RWPE2 (cell line): ENCODE measurements around the gene ATF3.

Experiments used
- ATAC-seq: fragments of 200-7000 bp; cut with Tn5 transposase; 3 replicates; pipeline ENCODE4 v1.9.1; 2021; ENCODE audit warnings: low read depth
- DNase-seq: peaks from one replicate; pipeline ENCODE4 v3.0.0-alpha.2; 2020; ENCODE audit warnings: low spot score
- H3K27ac ChIP-seq: fragments of 450-650 bp; 2 replicates; pipeline ENCODE4 v1.5.1; 2017; ENCODE audit warnings: mild to moderate bottlenecking; ENCODE audit not compliant: poor library complexity, severe bottlenecking
- H3K27me3 ChIP-seq: fragments of 250-450 bp; sonication (Bioruptor Pico); 2 replicates; pipeline ENCODE4 v1.5.1; 2021; ENCODE audit warnings: mild to moderate bottlenecking, moderate library complexity; ENCODE audit not compliant: insufficient read depth, poor library complexity, severe bottlenecking
- H3K36me3 ChIP-seq: fragments of 250-450 bp; sonication (Bioruptor Pico); 2 replicates; pipeline ENCODE4 v1.5.1; 2020; ENCODE audit warnings: low read depth, mild to moderate bottlenecking, moderate library complexity
- H3K4me1 ChIP-seq: fragments of 250-450 bp; sonication (Bioruptor Pico); 2 replicates; pipeline ENCODE4 v1.5.1; 2021; ENCODE audit warnings: mild to moderate bottlenecking, moderate library complexity; ENCODE audit not compliant: insufficient read depth, poor library complexity, severe bottlenecking
- H3K4me3 ChIP-seq: fragments of 250-450 bp; sonication (Bioruptor Pico); 2 replicates; pipeline ENCODE4 v1.5.1; 2021; ENCODE audit warnings: mild to moderate bottlenecking, moderate library complexity; ENCODE audit not compliant: severe bottlenecking
- H3K9me3 ChIP-seq: fragments of 250-450 bp; sonication (Bioruptor Pico); 2 replicates; pipeline ENCODE4 v1.5.1; 2021; ENCODE audit warnings: mild to moderate bottlenecking, moderate library complexity; ENCODE audit not compliant: severe bottlenecking
- CTCF ChIP-seq: fragments of 450-650 bp; IDR thresholded peaks from one replicate; pipeline ENCODE4 v1.5.1; 2017; ENCODE audit warnings: mild to moderate bottlenecking, moderate library complexity; ENCODE audit not compliant: poor library complexity, severe bottlenecking

Gene ATF3

DNA sequence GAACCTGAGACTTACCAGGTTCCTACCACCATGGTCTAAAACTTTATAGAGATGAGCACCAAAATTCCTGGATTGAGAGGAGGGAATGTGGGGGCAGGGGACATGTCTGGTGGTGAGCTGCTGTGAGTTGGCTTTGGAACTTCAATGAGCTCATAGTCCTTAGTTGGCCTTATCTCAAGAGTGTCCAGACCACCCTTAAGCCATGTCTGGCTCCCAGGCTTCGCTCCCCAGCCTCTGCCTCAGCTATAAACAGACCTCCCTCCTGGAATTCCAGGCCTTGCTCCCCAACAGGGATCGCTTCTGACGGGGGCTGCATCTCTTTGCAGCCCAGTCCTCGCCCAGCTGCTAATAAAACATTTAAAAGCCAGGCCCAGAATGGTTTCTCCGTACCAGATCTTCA is 19.5 kb downstream of the ATF3 start:
- Histone ChIP-seq H3K27ac (no peak overlapping the region), H3K4me3 (no peak overlapping the region), H3K27me3 (no peaks in the 10 kb centered on the region), H3K36me3 (no peaks in the 10 kb centered on the region), H3K4me1 (no peaks in the 10 kb centered on the region), H3K9me3 (no peaks in the 10 kb centered on the region)
- no peak for TF ChIP-seq CTCF
- DNase-seq (no peak), ATAC-seq (no peak)

DNA sequence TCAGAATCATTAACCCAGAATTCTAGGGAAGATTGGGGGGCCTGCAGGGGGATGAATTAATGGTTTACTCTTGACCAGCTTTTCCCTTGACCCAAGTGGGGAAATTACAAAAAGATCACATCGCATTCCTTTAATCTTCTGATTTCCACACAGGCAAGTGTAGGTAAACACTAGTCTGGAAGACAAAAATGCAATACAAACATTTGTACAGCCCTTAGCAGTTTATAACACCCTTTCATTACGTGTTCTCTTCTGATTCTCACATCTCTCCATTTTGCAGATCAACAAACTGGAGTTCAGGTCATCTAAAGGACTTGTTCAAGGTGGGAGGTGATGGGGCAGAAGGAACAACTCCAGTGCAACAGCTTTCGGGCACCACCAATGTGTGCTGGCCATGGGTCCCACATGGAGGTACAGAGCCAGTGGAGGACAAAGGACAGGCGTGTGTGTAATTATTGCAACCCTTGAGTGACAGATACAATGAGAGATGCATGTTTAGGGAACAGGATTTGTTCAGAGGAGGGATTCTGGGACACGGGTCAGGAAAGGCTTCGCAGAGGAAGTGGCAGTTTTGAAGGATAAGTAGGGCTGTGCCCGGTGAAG is 20.4 kb downstream of the ATF3 start:
- no peak for TF ChIP-seq CTCF
- Histone ChIP-seq H3K27ac (no peak overlapping the region), H3K27me3 (no peaks in the 10 kb centered on the region), H3K4me3 (no peak overlapping the region), H3K36me3 (no peaks in the 10 kb centered on the region), H3K4me1 (no peaks in the 10 kb centered on the region), H3K9me3 (no peaks in the 10 kb centered on the region)
- ATAC-seq, result no peak
- no peak for DNase-seq

DNA sequence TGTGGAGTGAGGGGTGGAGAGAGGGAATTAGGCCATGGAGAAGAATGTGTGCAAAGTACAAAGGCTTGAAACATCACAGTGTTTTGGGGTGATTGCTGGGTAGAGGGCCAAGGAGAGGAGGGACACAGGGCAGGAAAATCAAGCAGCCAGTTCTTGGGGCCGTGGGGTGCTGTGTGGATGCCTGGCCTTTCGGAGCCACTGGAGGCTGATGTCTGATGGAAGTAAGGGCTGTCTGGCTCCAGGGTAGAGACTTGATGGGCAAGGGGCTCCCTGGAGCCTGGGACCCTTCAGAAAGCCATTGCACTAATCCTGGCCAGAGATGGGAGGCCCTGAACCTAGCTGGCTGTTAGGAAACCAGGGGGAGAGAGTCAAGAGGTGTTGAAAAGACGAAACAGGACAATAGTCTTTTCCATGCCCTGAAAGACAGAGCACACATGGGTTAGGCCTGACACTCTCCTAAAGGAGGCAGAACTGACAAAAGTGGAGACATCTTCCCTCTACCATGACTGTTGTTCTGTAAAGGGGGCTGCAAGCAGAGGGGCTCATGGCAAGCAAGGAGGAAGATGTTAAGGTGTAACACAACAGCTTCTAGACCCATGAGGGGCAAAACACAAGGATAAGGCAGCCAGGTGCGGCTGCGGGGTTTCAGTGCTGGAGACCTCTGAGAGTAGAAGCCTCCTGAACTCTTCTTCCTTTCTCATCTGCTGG is 21.0 kb downstream of the ATF3 start:
- H3K4me3 ChIP-seq, result no peak overlapping the region
- ATAC-seq, result no peak
- no peak overlapping the region for H3K27ac ChIP-seq
- no peaks in the 10 kb centered on the region for H3K4me1 ChIP-seq
- no peaks in the 10 kb centered on the region for H3K9me3 ChIP-seq
- TF ChIP-seq CTCF, result no peak
- H3K36me3 ChIP-seq, result no peaks in the 10 kb centered on the region
- H3K27me3 ChIP-seq, result no peaks in the 10 kb centered on the region
- DNase-seq, result no peak

- no peaks in the 10 kb centered on the region for H3K36me3 ChIP-seq
- H3K4me3 ChIP-seq, result no peak overlapping the region
- H3K27ac ChIP-seq, result no peak overlapping the region
- H3K27me3 ChIP-seq, result no peaks in the 10 kb centered on the region
- no peaks in the 10 kb centered on the region for H3K4me1 ChIP-seq
- DNase-seq, result no peak
- no peaks in the 10 kb centered on the region for H3K9me3 ChIP-seq
- peak; percentile 25 for TF ChIP-seq CTCF
- ATAC-seq, result no peak
Observed at GRCh38 chr1:212630158-212630900, 21.8 kb downstream of the ATF3 start.

DNA sequence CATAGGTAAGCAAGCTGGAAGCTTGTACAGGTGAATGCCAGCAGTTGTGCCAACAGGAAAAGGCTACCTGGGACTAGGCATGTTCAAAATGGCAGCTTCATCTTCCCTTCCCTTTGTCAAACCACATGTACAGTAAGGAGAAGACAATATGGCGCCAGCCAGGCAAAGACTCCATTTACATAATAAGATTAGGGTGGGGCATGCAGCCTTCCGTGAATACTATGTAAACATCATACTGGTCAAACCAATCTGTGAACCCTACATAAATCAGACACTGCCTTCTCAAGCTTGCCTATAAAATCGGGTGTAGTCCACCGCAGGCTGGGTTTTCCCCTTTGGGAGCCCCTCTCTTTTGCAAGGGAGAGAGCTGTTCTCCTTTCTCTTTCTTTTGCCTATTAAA is 24.6 kb downstream of the ATF3 start:
- Histone ChIP-seq H3K4me1 (no peaks in the 10 kb centered on the region), H3K4me3 (no peak overlapping the region), H3K9me3 (no peaks in the 10 kb centered on the region), H3K27ac (no peak overlapping the region), H3K27me3 (no peaks in the 10 kb centered on the region), H3K36me3 (no peaks in the 10 kb centered on the region)
- TF ChIP-seq CTCF, result no peak
- no peak for ATAC-seq
- DNase-seq, result no peak
